ENCODE data around the gene ADCY5.

Gene ADCY5

GRCh38 chr3:123386477-123387040 is 62.3 kb downstream of the ADCY5 start:
- no peak for DNase-seq (ENCODE audit: low read depth)

GRCh38 chr3:123385981-123386380 is 62.9 kb downstream of the ADCY5 start:
- no peak for DNase-seq (ENCODE audit: low read depth)

GRCh38 chr3:123385499-123385898 is 63.4 kb downstream of the ADCY5 start:
- DNase-seq (ENCODE audit: low read depth), result no peak

GRCh38 chr3:123385001-123385401 is 63.9 kb downstream of the ADCY5 start:
- DNase-seq (ENCODE audit: low read depth), result no peak

- DNase-seq (ENCODE audit: low read depth), result no peak
Measured at GRCh38 chr3:123384256-123384655, 64.6 kb downstream of the ADCY5 start.

- DNase-seq (ENCODE audit: low read depth), result no peak
Measured at GRCh38 chr3:123383091-123384053, 65.5 kb downstream of the ADCY5 start.

- no peak for DNase-seq (ENCODE audit: low read depth)
Measured at GRCh38 chr3:123380261-123380660, 68.6 kb downstream of the ADCY5 start.

- DNase-seq (ENCODE audit: low read depth), result no peak
Measured at GRCh38 chr3:123379041-123379830, 69.7 kb downstream of the ADCY5 start.

GRCh38 chr3:123378409-123378915 is 70.4 kb downstream of the ADCY5 start:
- no peak for DNase-seq (ENCODE audit: low read depth)

- DNase-seq (ENCODE audit: low read depth), result no peak
Measured at GRCh38 chr3:123377243-123377740, 71.6 kb downstream of the ADCY5 start.

- DNase-seq (ENCODE audit: low read depth), result no peak
Measured at GRCh38 chr3:123376451-123377242, 72.2 kb downstream of the ADCY5 start.

GRCh38 chr3:123375014-123375940 is 73.6 kb downstream of the ADCY5 start:
- DNase-seq (ENCODE audit: low read depth), result no peak

- DNase-seq (ENCODE audit: low read depth), result no peak
Measured at GRCh38 chr3:123374016-123374415, 74.9 kb downstream of the ADCY5 start.

GRCh38 chr3:123373474-123373987 is 75.4 kb downstream of the ADCY5 start:
- DNase-seq (ENCODE audit: low read depth), result no peak

- no peak for DNase-seq (ENCODE audit: low read depth)
Measured at GRCh38 chr3:123372686-123373473, 76.0 kb downstream of the ADCY5 start.

- no peak for DNase-seq (ENCODE audit: low read depth)
Measured at GRCh38 chr3:123371859-123372685, 76.8 kb downstream of the ADCY5 start.

GRCh38 chr3:123371426-123371825 is 77.5 kb downstream of the ADCY5 start:
- no peak for DNase-seq (ENCODE audit: low read depth)

GRCh38 chr3:123370819-123371218 is 78.1 kb downstream of the ADCY5 start:
- no peak for DNase-seq (ENCODE audit: low read depth)

Measured in T follicular helper cell (primary cell).